ENCODE data around the gene IFNB1. TPM values are rescaled to one million over a fixed set of nuclear protein-coding genes. Genes with fewer than 3 reads are reported as not detected.

IFNB1 gene
- polyA plus RNA-seq, 3 donors = not detected

GRCh38 chr9:21080793-21081192 is 3.1 kb upstream of the IFNB1 start:
- no peak for DNase-seq (ENCODE audit: extremely low read depth in 1 of 11, low read depth in 9 of 11, low spot score in 4 of 11)

- DNase-seq (ENCODE audit: extremely low read depth in 1 of 11, low read depth in 9 of 11, low spot score in 4 of 11) = no peak
Observed at GRCh38 chr9:21078702-21079101, 960 bp upstream of the IFNB1 start.

GRCh38 chr9:21075484-21075883 is 2.3 kb downstream of the IFNB1 start:
- no peak for DNase-seq (ENCODE audit: extremely low read depth in 1 of 11, low read depth in 9 of 11, low spot score in 4 of 11)

- no peak for DNase-seq (ENCODE audit: extremely low read depth in 1 of 11, low read depth in 9 of 11, low spot score in 4 of 11)
Observed at GRCh38 chr9:21070906-21071305, 6.8 kb downstream of the IFNB1 start.

- DNase-seq (ENCODE audit: extremely low read depth in 1 of 11, low read depth in 9 of 11, low spot score in 4 of 11) = peak in 8 of 11 donors; percentile 7 to 33 (median 16)
Observed at GRCh38 chr9:21070171-21070571, 7.6 kb downstream of the IFNB1 start.

GRCh38 chr9:21060919-21061561 is 16.7 kb downstream of the IFNB1 start:
- no peak for DNase-seq (ENCODE audit: extremely low read depth in 1 of 11, low read depth in 9 of 11, low spot score in 4 of 11)

GRCh38 chr9:21056931-21057330 is 20.8 kb downstream of the IFNB1 start:
- DNase-seq (ENCODE audit: extremely low read depth in 1 of 11, low read depth in 9 of 11, low spot score in 4 of 11) = no peak

- no peak for DNase-seq (ENCODE audit: extremely low read depth in 1 of 11, low read depth in 9 of 11, low spot score in 4 of 11)
Observed at GRCh38 chr9:21053851-21054250, 23.9 kb downstream of the IFNB1 start.

- no peak for DNase-seq (ENCODE audit: extremely low read depth in 1 of 11, low read depth in 9 of 11, low spot score in 4 of 11)
Observed at GRCh38 chr9:21047281-21047691, 30.5 kb downstream of the IFNB1 start.

GRCh38 chr9:21043841-21044240 is 33.9 kb downstream of the IFNB1 start:
- DNase-seq (ENCODE audit: extremely low read depth in 1 of 11, low read depth in 9 of 11, low spot score in 4 of 11) = no peak

GRCh38 chr9:21042466-21042865 is 35.3 kb downstream of the IFNB1 start:
- DNase-seq (ENCODE audit: extremely low read depth in 1 of 11, low read depth in 9 of 11, low spot score in 4 of 11) = no peak

GRCh38 chr9:21039302-21039701 is 38.4 kb downstream of the IFNB1 start:
- DNase-seq (ENCODE audit: extremely low read depth in 1 of 11, low read depth in 9 of 11, low spot score in 4 of 11) = no peak

- no peak for DNase-seq (ENCODE audit: extremely low read depth in 1 of 11, low read depth in 9 of 11, low spot score in 4 of 11)
Observed at GRCh38 chr9:21037278-21037677, 40.5 kb downstream of the IFNB1 start.

GRCh38 chr9:21031808-21032183 is 45.9 kb downstream of the IFNB1 start:
- DNase-seq (ENCODE audit: extremely low read depth in 1 of 11, low read depth in 9 of 11, low spot score in 4 of 11) = no peak

- peak in 10 of 11 donors; percentile 7 to 36 (median 32) for DNase-seq (ENCODE audit: extremely low read depth in 1 of 11, low read depth in 9 of 11, low spot score in 4 of 11)
Observed at GRCh38 chr9:21031091-21031807, 46.5 kb downstream of the IFNB1 start, which contains the start of gene HACD4. Gene HACD4, minus strand, starts transcription at chr9:21031640. Its CDS starts 50 bp downstream, at chr9:21031590.

- DNase-seq (ENCODE audit: extremely low read depth in 1 of 11, low read depth in 9 of 11, low spot score in 4 of 11) = peak in 6 of 11 donors; percentile 1 to 14 (median 6)
Observed at GRCh38 chr9:21030389-21031035, 47.2 kb downstream of the IFNB1 start.

GRCh38 chr9:21029661-21030060 is 48.1 kb downstream of the IFNB1 start:
- DNase-seq (ENCODE audit: extremely low read depth in 1 of 11, low read depth in 9 of 11, low spot score in 4 of 11) = no peak

GRCh38 chr9:21028466-21028865 is 49.3 kb downstream of the IFNB1 start:
- DNase-seq (ENCODE audit: extremely low read depth in 1 of 11, low read depth in 9 of 11, low spot score in 4 of 11) = no peak

GRCh38 chr9:21027295-21027694 is 50.4 kb downstream of the IFNB1 start:
- DNase-seq (ENCODE audit: extremely low read depth in 1 of 11, low read depth in 9 of 11, low spot score in 4 of 11) = no peak
